ENCODE data around the gene CCT8.

DNA sequence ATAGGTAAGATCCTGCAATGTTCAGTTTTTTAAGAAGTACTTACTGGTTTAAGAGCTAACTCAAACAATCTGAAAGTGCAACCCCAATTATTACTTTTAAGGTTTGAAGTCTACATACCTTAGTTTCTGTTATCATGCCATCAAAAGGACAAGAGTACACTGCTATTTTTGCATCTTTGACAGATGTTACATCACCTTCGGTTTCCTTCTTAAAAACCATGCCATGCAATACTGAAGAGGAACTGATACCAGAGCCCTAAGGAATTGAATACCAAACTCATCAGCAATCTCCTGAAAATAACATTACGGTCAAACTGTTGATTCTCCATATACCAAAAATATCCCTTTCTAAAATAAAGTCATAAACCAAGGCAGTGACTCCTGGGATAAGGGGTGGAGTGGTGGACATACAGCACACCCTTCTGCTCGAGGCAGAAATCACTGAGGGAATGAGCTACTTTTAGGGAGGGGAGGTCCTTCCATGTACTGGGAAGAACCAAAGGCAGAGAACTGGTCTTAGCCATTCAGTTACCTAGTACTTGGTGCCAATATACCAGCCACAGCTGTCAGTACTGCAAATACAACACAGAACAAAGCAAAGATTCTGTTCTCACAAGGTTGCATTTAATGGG is 8.5 kb downstream of the CCT8 start:
- TF ChIP-seq POLR2A (IDR thresholded peaks at IDR 0.05; ENCODE audit: low read length): no peak
- TF ChIP-seq GATA1 (IDR thresholded peaks at IDR 0.05; ENCODE audit: low read depth, low read length): no peak

Measured in erythroblast (primary cell).